GM18519 (cell line): ENCODE measurements around the gene TJP1.
"Not testable (repeated sequence)": the region's sequence is repeated elsewhere in the genome, so short reads cannot be mapped to it uniquely, and the experiment has no call there.

ENCODE experiments used
- ATAC-seq: cut with Tn5 transposase; IDR thresholded peaks from one replicate; pipeline ENCODE4 v1.9.1; 2021; ENCODE audit warnings: mild to moderate bottlenecking, moderate library complexity; ENCODE audit not compliant: unreplicated experiment, low FRiP score

The TJP1 gene

DNA sequence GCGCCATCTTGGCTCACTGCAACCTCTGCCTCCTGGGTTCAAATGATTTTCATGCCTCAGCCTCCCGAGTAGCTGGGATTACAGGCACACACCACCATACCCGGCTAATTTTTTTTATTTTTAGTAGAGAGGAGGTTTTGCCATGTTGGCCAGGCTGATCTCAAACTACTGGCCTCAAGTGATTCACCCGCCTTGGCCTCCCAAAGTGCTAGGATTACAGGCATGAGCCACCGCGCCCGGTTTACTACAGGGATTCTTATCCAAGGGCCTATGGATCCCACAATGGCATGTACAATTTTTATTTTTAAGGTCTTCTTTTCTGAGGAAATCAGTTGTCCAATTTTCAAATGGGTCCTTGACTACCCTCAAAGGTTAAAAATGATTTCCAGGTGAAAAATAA, 150.2 kb downstream of the TJP1 start:
- ATAC-seq: not testable (repeated sequence)

DNA sequence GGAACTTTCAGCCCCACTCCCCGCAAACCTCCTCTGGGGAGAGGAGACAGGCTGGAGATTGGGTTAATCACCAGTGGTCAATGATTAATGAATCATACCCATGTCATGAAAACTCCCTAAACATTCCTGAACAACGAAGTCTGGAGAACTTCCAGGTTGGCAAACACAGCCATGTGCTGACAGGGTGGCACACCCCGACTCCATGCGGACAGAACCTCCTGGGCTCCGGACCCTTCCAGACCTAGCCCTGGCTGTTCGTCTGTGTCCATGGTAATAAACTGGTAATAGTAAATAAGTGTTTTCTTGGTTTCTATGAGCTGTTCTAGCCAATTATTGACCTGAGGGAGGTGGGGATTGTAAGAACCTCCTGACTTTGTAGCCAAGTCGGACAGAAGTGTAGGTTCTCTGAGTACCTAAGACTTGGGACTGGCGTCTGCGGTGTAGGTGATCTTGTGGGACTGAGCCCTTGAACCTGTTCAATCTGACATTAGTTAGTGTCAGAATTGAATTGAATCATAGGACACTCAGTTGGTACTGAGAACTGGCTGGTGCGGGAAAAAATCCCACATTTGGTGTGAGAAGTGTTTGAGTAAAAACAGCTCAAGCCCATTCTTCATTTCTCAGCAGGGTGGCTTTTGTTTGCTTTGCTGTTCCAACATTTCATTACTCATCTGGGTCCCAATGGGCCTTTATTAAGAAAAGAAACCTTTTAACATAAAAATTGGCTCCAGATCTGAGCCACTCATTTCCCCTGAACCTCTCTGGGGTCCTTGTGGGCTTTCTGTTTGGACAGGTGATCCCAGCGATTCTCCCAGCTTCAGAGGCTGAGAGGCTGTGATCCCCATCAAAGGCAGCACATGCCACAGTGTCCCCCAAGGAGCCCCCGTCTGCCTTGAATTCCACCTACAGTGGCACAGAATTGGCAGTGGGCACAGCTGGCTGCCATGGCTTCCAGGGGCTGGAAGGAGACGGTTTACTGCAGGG, 151.0 kb downstream of the TJP1 start:
- ATAC-seq: no peak

DNA sequence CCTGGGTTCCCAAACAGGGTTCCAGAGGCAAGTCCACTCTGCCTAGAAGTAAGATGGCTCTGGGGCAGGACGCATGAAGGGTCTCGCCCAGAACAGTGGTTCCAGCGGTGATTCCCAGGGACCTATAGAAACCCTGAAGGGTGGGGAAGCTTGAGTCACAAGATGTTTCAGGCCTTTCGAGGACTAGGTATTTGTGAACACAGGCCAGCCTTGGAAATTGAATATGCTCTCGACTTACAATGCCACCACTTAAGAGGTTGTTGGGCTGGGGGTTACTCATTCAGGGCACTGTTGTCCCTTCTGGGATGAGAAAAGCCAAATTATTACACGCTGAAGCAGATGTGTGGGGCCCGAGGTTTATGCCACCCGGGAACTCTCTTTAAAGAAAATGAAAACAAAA, 152.0 kb downstream of the TJP1 start:
- ATAC-seq: no peak

DNA sequence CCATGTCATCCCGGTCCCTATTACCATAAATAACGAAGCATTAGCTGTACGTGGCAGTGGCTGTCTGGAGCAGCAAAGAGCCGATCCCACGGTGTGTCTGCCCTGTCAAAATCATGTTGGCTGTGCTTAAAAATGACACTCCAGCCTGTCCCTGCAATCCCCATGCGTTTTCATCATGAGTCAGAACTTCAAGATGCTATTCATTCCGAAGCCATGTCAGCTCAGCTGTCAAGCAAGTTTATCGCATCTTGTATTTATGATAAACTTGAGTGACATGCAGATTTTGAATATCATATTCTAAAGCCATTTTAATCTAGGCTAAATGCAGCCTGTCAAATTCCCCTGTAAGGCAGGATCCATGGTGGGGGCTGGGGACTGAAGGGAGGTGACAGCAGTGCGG, 152.4 kb downstream of the TJP1 start:
- no peak for ATAC-seq

GRCh38 chr15:29668120-29668602, 154.1 kb downstream of the TJP1 start:
- ATAC-seq: no peak

- ATAC-seq: no peak
These were observed 156.0 kb downstream of the TJP1 start for GRCh38 chr15:29666241-29666640.

DNA sequence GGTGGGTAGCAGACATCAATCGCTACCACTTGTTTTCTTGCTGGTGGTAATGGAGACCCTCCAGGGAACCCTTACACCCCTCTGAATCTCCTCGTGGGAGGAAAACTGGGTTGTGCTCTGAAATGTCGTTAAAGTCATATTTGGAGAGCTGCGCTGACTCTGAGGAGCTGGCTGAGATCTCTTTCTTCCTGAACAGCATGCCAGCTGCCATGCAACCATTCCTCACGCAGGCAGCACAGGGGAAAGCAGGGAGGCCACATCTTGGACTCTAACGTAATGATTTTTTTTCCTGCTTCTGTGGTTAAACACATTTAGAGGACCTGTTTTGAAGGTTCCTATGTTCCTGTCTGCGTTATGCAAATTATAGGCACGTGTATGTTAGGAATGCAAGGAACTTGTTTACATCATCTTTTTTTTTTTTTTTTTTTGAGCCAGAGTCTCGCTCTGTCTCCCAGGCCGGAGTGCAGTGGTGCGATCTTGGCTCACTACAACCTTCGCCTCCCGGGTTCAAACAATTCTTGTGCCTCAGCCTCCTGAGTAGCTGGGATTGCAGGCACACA, 156.7 kb downstream of the TJP1 start:
- ATAC-seq: no peak

DNA sequence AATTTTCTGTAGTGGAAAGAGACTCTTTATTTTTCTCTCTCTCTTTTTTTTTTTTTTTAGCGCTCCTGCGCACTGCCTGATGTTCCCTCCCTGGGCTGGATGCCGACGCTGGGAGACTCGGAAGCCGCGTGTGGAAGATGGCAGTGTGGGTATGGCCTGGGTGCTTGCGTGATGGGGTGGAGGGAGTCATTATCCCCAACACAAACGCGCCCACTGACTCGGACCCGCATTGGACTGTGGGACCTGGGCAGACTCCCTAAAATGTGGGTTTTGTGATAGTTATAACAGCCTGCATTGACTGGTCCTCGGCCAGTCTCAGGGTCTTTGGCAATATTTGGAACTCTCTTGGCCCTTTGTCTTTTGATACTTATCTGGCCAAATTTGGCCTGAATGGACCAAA, 157.9 kb downstream of the TJP1 start:
- no peak for ATAC-seq

DNA sequence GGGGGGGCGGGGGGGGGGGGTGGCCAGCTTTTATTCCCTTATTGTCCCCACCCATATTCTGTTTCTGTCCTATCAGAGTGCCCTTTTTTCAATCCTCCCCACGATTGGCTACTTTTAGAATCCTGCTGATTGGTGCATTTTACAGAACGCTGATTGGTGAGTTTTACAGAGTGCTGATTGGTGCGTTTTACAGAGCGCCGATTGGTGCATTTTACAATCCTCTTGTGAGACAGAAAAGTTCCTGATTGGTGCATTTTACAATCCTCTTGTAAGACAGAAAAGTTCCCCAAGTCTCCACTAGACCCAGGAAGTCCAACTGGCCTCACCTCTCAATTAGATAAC, 164.8 kb downstream of the TJP1 start:
- not testable (repeated sequence) for ATAC-seq

GRCh38 chr15:29656636-29657475, 165.4 kb downstream of the TJP1 start:
- no peak for ATAC-seq

DNA sequence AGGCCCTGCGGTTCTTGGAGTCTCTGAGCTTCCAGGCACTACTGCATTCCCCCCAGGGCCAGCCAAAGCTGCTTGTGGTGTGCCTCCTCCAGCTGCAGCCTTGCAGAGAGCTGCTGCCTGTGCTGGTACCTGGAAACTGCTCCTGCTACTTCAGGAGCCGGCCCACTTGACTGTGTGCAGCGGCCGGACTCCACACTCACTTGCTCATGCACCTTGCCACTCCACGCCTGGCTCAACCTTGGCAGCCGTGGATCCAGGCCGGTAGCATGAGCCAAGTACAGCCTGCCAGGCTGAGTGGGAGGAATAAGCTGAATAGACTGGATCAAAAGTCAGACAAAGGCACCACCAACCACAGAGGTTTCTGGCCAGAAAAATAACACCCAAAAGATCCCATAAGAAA, 169.7 kb downstream of the TJP1 start:
- no peak for ATAC-seq

DNA sequence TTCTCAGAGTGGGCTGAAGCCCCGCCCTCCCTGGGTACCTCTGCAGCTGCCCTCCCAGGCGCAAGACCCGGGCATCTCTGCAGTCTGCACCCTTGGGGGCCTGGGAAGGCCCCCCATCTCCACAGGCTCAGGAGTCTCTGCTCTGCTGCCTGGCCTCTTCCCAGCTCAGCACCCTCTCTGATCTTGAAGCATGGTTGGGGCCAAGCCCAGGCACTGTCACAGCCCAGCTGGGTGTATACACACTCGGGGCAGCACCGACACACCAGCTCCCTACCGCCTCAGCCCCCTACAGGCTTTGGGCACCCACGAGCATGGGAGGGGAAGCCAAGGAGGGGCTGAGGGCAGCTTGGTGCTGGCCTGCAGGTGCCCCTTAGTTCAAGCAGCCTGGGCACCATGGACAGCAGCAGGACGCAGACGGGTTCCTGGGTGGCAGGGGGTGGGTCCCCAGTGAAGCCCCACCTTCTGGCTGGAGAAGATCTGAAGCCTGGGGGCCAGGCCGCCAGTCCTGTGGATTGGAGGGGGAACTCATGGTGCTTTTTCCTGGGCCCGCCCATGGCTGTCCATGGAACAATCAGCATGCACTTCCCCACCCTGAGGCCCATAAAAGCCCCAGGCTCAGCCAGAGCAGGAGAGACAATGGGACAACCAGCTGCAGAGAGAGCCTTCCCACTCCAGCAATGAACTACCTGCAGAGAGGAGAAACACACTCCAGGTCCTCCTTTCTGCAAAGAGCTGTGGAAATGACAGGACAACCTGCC, 170.6 kb downstream of the TJP1 start:
- ATAC-seq: no peak
